ENCODE results near the gene RNF149.

RNF149 gene

GRCh38 chr2:101231937-101232730 lies 76.4 kb downstream of the RNF149 start:
- no peak for DNase-seq (ENCODE audit: low read depth, low spot score)

- DNase-seq (ENCODE audit: low read depth, low spot score), result no peak
Measured at GRCh38 chr2:101231240-101231639, 77.3 kb downstream of the RNF149 start.

- DNase-seq (ENCODE audit: low read depth, low spot score), result no peak
Measured at GRCh38 chr2:101230541-101231001, 77.9 kb downstream of the RNF149 start.

Measured in activated naive CD8-positive, alpha-beta T cell treated with anti-CD3 and anti-CD28 coated beads, Interleukin-2, amount 50 U/mL, for 16 hours (primary cell).